ENCODE data around the gene OR51E2. TPM values are rescaled to one million over a fixed set of nuclear protein-coding genes. Genes with fewer than 3 reads are reported as not detected.

Gene OR51E2
- total RNA-seq, 6 donors from 2014 or later, result not detected

DNA sequence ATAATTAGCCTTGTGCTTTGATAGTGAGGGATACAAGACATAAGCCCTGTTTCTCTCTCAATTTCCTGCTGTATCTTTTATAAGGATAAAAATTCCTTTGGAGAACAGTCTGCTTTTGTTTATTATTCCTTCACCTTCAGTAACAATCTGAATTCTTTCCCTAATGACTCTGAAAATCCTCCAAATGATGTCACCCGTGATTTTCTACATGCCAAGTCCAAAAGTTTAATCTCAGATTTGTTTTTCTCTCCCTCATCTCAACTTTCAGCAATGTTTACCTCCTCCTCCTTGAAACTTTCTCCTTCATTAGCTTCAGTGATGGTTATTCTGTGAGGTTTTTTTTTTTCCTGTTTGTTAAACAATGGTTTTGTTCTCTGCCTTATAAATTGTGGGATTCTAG is 2.2 kb downstream of the OR51E2 start:
- Histone ChIP-seq H3K27me3 (no peaks in the 10 kb centered on the region), H3K9me3 (no peaks in the 10 kb centered on the region), H3K4me1 (no peaks in the 10 kb centered on the region), H3K4me3 (no peak overlapping the region), H3K27ac (no peak overlapping the region), H3K36me3 (no peaks in the 10 kb centered on the region)
- WGBS, 2 donors, result 48 to 57% methylated on average over 1 of the region's 1 CpG
- DNase-seq (no peak), ATAC-seq (ENCODE audit: low FRiP score in 2 of 2) (no peak)
- TF ChIP-seq POLR2AphosphoS5 (IDR thresholded peaks at IDR 0.05) (no peak), EP300 (IDR thresholded peaks at IDR 0.05) (no peak), POLR2A (IDR thresholded peaks at IDR 0.05) (no peak)
- TF ChIP-seq, protein P1, sequence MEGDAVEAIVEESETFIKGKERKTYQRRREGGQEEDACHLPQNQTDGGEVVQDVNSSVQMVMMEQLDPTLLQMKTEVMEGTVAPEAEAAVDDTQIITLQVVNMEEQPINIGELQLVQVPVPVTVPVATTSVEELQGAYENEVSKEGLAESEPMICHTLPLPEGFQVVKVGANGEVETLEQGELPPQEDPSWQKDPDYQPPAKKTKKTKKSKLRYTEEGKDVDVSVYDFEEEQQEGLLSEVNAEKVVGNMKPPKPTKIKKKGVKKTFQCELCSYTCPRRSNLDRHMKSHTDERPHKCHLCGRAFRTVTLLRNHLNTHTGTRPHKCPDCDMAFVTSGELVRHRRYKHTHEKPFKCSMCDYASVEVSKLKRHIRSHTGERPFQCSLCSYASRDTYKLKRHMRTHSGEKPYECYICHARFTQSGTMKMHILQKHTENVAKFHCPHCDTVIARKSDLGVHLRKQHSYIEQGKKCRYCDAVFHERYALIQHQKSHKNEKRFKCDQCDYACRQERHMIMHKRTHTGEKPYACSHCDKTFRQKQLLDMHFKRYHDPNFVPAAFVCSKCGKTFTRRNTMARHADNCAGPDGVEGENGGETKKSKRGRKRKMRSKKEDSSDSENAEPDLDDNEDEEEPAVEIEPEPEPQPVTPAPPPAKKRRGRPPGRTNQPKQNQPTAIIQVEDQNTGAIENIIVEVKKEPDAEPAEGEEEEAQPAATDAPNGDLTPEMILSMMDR (IDR thresholded peaks at IDR 0.05), result no peak

- Histone ChIP-seq H3K27ac (no peak overlapping the region), H3K36me3 (no peaks in the 10 kb centered on the region), H3K4me1 (no peaks in the 10 kb centered on the region), H3K27me3 (no peaks in the 10 kb centered on the region), H3K4me3 (no peak overlapping the region), H3K9me3 (no peaks in the 10 kb centered on the region)
- TF ChIP-seq POLR2A (IDR thresholded peaks at IDR 0.05), result no peak
- no peak for TF ChIP-seq POLR2AphosphoS5 (IDR thresholded peaks at IDR 0.05)
- TF ChIP-seq, protein P1 (IDR thresholded peaks at IDR 0.05), result no peak
- TF ChIP-seq EP300 (IDR thresholded peaks at IDR 0.05), result no peak
- ATAC-seq (ENCODE audit: low FRiP score in 2 of 2) (no peak), DNase-seq (no peak)
- 78 to 79% methylated on average over 3 of the region's 3 CpGs for WGBS, 2 donors
Observed at GRCh38 chr11:4684631-4685285, 12.9 kb downstream of the OR51E2 start.

DNA sequence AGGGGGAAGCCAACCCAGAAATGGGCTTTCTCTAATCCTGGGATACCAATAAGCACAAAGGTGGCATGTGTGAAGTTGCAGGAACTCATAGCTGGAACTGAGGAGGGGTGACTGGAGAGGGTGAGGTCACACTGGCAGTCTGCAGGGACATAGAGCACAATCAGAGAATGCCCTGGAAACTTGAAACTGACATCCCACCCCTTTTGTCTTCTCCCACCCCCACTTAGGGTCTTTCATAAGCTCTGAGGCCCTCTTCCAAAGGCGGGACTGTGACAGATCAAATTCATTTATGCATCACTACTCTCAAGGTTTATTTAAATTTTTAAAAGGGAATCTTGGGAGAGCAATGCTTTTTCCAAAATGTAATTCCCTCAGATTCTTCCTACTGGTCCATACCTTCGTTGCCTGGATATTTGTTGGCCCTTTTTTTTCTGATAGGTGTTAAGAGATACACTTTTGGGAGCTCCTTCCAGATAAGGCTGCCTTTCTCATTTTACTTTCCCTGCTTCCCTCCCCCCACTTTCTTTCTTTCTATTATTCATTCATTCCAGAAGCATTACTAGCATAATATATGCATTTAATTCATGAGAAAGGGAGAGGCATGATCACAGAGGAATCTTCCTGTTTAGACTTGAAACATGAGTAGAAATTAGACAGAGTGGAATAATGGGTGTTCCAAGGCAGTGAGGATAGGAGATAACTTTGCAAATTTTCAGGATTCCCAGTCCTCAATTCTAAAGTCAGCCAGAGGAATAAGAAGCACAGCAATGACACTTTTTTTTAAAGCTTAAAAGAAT is 14.8 kb downstream of the OR51E2 start:
- Histone ChIP-seq H3K36me3 (no peaks in the 10 kb centered on the region), H3K9me3 (no peaks in the 10 kb centered on the region), H3K27ac (no peak overlapping the region), H3K4me1 (no peaks in the 10 kb centered on the region), H3K4me3 (no peak overlapping the region), H3K27me3 (no peaks in the 10 kb centered on the region)
- no peak for TF ChIP-seq EP300 (IDR thresholded peaks at IDR 0.05)
- TF ChIP-seq, protein P1 (IDR thresholded peaks at IDR 0.05), result no peak
- no peak for TF ChIP-seq POLR2AphosphoS5 (IDR thresholded peaks at IDR 0.05)
- no peak for TF ChIP-seq POLR2A (IDR thresholded peaks at IDR 0.05)
- DNase-seq (no peak), ATAC-seq (ENCODE audit: low FRiP score in 2 of 2) (no peak)
- 67 to 74% methylated on average over 2 of the region's 2 CpGs for WGBS, 2 donors

- Histone ChIP-seq H3K4me3 (no peak overlapping the region), H3K27me3 (no peaks in the 10 kb centered on the region), H3K4me1 (no peaks in the 10 kb centered on the region), H3K27ac (no peak overlapping the region), H3K9me3 (no peaks in the 10 kb centered on the region), H3K36me3 (no peaks in the 10 kb centered on the region)
- DNase-seq (no peak), ATAC-seq (ENCODE audit: low FRiP score in 2 of 2) (no peak)
- TF ChIP-seq POLR2A (IDR thresholded peaks at IDR 0.05) (no peak), EP300 (IDR thresholded peaks at IDR 0.05) (no peak), POLR2AphosphoS5 (IDR thresholded peaks at IDR 0.05) (no peak)
- TF ChIP-seq, protein P1 (IDR thresholded peaks at IDR 0.05), result no peak
- WGBS, 2 donors, result 47 to 50% methylated on average over 3 of the region's 3 CpGs
Observed at GRCh38 chr11:4680341-4680740, 17.3 kb downstream of the OR51E2 start.

All from upper lobe of left lung (tissue), 6 donors.